ENCODE measurements around the gene ANKFN1.
"Not testable (repeated sequence)": the region's sequence is repeated elsewhere in the genome, so short reads cannot be mapped to it uniquely, and the experiment has no call there.

The ANKFN1 gene

GRCh38 chr17:56358651-56359050 lies 205.4 kb downstream of the ANKFN1 start:
- no peak for DNase-seq

GRCh38 chr17:56359518-56359917 lies 206.2 kb downstream of the ANKFN1 start:
- DNase-seq: no peak

- no peak for DNase-seq
Observed at GRCh38 chr17:56367366-56367765, 214.1 kb downstream of the ANKFN1 start.

GRCh38 chr17:56373981-56374833 lies 220.9 kb downstream of the ANKFN1 start:
- DNase-seq: no peak

- DNase-seq: no peak
Observed at GRCh38 chr17:56389356-56389755, 236.1 kb downstream of the ANKFN1 start.

- no peak for DNase-seq
Observed at GRCh38 chr17:56392321-56392720, 239.0 kb downstream of the ANKFN1 start.

GRCh38 chr17:56393156-56393555 lies 239.9 kb downstream of the ANKFN1 start:
- DNase-seq: no peak

- DNase-seq: no peak
Observed at GRCh38 chr17:56395787-56396186, 242.5 kb downstream of the ANKFN1 start.

GRCh38 chr17:56407086-56407485 lies 253.8 kb downstream of the ANKFN1 start:
- no peak for DNase-seq

- DNase-seq: not testable (repeated sequence)
Observed at GRCh38 chr17:56412356-56412755, 259.1 kb downstream of the ANKFN1 start.

- no peak for DNase-seq
Observed at GRCh38 chr17:56416682-56417351, 263.5 kb downstream of the ANKFN1 start.

- DNase-seq: no peak
Observed at GRCh38 chr17:56424005-56424404, 270.7 kb downstream of the ANKFN1 start.

GRCh38 chr17:56424543-56425044 lies 271.3 kb downstream of the ANKFN1 start:
- no peak for DNase-seq

GRCh38 chr17:56425483-56425882 lies 272.2 kb downstream of the ANKFN1 start:
- no peak for DNase-seq

- DNase-seq: no peak
Observed at GRCh38 chr17:56426901-56427300, 273.6 kb downstream of the ANKFN1 start.

GRCh38 chr17:56431736-56432135 lies 278.5 kb downstream of the ANKFN1 start:
- DNase-seq: no peak

- no peak for DNase-seq
Observed at GRCh38 chr17:56432443-56432842, 279.2 kb downstream of the ANKFN1 start.

GRCh38 chr17:56434610-56435009 lies 281.3 kb downstream of the ANKFN1 start:
- DNase-seq: no peak

GRCh38 chr17:56436142-56436541 lies 282.9 kb downstream of the ANKFN1 start:
- no peak for DNase-seq

GRCh38 chr17:56440419-56440818 lies 287.1 kb downstream of the ANKFN1 start:
- DNase-seq: no peak

GRCh38 chr17:56441308-56441707 lies 288.0 kb downstream of the ANKFN1 start:
- no peak for DNase-seq

- DNase-seq: no peak
Observed at GRCh38 chr17:56445692-56446411, 292.6 kb downstream of the ANKFN1 start.

- no peak for DNase-seq
Observed at GRCh38 chr17:56447171-56447570, 293.9 kb downstream of the ANKFN1 start.

Data from activated CD4-positive, alpha-beta T cell treated with anti-CD3 and anti-CD28 coated beads for 4 hours (primary cell).